NCI-H1694 treated with DMSO at 0.1 percent for 48 hours (cell line): ENCODE measurements around the gene KIAA0319L.

ENCODE experiments used
- DNase-seq: peaks from one replicate; lab custom pipeline; 2025; lab: John Stamatoyannopoulos, UW

Gene KIAA0319L

DNA sequence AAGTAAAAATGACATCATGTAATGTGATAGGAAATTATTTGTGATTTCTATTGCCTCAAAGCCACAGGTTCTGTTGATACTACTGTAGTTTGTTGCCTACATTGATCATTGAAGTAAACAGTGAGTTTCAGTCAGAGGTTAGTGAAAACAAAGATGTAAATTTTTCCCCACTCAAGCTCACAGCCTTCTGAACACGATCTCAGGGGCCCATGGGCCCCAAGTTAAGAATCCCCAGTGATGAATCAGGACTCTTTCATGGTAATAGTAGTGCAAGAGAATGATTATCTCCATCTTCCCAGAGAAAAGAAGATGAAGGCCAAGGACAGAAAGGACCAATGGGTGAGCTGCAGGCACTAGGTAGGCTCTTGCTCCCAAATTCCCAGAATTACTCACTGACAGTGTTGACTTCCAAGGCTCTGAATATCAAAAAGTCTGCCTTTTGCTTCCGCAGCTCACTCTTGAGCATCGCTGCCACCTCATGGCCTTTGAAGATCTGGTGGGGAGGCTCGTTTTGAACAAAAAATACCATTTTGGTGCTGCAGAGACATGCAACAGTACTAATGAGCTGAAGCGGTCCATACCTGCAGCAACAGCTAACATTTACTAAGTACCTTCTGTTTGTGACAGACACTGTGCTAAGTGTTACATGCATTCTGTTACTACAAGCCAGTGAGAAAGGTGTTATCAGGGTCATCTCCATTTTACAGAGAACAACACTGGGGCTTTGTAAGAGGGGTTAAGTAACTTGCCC, 113.3 kb downstream of the KIAA0319L start:
- DNase-seq, result peak; percentile 12

DNA sequence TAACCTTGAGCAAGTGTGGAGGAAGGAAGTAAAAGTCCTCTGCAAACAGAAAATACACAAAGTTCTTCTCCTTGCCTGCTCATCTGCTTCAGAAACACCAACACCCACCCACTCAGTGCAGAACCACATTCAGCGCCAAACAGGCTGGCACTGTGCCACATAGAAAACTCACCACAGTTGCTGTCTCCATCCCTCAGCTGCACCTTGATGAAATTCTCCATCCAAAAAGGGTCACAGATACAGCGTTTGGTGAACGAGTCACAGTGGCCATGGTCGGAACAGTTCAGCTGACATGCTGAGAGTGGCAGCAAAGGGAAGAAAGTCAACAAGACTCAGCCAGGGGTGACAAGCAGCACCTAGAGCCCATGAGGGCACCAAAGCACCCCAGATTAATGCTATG, 114.5 kb downstream of the KIAA0319L start:
- no peak for DNase-seq

DNA sequence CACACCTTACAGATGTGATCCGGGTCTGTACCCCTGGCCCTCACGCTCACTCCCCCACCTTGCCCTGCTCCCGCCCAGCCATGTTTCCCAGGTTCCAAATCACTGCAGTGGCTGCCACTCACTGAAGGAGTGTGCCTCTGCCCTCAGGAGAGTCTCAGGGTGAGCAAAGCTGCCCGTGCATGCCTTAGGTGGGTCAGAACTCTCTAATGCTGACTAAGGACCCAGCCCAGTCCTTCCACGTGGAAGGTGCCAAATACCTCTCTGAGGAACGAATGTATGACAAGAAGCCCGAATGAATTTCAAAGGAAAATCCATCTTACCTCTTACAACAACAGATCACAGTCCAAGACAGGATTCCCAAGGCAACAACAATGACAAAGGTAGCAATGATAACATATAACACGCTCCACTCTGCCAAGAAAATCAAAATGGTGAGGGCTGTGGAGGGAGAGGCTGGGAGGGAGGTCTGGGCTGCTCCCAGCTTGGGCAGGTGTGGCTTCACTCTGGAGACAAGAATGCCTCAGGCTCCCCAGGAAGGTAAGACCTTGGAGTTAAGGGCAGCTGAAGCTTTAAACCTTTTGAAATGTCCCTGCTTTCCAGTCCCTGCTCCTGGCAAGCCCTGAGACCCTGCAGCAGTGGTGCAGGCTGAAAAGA, 115.2 kb downstream of the KIAA0319L start:
- DNase-seq, result no peak

DNA sequence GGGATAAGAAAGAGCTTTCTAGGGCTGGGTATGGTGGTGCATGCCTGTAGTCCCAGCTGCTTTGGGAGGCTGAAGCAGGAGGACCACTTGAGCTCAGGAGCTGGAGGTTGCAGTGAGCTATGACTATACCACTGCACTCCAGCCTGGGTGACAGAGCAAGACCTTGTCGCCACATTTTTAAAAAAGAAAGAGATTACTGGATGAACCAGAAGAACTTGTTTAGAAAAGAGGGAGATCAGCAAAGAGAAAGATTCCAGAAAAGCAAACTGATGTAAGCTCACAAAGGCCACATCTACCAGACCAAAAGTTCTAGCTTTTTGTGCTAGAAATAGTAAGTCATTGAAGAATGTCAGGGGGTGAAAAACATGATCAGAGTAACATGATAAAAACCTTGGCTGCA, 117.6 kb downstream of the KIAA0319L start:
- no peak for DNase-seq

DNA sequence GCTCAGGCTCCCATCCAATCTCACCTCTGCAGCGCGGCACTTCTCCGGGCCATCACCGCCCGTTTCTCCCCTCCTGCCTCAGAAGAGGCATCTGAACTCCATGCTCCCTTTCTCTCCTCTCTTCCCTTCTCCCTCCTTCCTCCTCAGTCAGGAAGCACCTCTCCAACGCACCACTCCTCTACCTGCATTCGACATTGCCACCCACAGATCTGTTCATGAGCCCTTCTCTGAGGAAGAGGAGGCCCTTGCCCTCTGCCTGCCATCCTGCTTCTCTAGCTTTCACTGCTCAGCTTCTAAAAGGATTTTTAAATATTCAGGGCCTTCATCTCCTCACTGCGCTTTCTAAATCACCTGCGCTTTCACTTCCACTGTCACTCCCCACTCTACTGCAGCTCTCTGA, 120.0 kb downstream of the KIAA0319L start:
- DNase-seq, result no peak

DNA sequence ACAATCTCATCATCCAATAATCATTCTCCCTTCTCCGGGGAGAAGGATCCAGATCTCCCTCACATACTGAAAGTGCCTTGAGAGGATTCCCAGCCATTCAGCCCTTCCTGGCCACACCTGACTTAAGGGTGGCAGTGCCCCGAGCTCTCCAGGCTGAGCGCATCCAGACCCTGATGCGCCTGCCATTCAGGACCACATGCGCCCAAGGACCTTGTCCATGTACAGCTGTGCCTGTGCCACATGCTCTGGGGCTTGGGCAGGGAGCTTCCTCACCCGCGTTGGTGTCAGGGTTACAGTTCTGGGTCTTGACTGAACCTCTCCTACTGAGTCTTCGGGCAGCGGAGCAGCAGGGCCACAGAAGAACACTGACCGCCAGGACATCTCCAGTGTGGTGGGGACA, 121.1 kb downstream of the KIAA0319L start:
- no peak for DNase-seq

DNA sequence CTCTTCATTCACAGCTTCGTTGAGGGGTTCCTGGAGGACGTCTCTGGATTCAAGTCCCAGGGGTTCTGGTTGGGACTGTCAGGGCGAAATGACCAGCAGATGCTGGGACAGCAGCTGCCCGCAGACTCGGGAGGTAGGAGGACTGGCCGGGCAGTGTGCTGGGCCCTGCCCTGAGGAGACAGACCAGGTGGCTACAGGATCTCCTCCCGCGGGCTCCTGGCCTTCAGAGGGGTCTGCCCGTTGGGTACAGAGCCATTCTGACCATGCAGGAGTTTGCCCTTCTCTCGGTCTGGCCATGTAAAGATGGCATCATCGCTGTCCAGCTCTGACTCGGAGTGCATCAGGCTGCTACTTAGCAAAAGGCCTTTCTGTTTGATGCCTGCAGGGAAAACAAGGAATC, 122.5 kb downstream of the KIAA0319L start:
- DNase-seq, result no peak

DNA sequence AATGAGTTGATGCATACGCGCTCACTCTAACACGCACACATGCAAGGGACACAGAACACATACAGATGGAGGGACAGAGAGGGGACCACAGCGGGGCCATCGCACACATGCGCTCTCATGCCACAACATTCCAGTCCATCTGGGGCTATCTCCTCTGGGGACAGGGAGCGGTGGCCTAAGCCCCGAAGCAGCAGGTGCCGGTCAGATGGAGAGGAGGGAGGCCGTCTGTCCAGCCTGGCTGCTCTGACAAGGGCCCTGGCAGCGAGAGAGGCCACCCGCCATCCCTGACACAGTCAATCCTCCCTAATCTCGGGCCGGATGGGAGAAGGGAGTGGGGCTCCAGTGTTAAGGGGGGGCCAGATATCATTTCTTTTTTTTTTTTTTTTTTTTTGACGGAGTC, 123.5 kb downstream of the KIAA0319L start:
- DNase-seq, result no peak

DNA sequence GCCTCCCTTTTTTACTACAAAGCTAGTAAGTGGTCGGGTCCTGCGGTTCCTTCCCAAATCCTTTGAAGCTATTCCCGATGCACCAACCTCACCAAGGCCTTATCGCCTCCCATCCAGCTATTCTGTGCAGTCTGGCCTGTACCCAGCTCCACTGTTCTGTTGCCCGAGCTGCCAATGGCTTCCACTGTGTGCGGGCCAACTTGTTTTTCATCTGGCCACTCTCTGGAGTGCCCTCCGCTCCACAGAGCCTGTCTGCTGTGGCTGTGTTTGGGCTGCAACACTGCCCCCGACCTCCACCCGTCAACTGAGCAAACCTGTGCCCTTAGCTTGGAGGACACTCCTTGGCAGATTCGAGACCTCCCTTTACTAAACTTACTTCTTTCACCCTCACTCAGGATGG, 125.0 kb downstream of the KIAA0319L start:
- no peak for DNase-seq

DNA sequence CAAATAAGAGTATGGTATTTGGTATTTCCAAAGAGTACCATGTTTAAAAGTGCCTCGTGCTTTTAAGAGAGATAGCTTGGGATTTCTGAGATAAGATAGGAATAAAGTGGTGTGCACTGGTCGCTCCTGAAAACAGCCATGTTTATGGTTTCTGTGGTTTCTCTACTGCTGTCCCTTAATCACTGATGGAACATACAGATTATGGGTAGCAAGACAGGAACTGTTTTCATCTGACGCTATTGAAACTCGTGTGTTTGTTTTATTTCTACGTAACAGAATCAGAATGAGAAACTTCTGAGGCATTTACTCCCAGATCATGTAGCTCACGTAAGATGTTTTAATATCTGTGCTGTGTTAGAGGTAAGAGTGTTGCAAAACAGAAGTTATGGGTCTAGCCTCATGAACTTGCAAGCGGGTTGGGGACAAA, 126.0 kb downstream of the KIAA0319L start:
- no peak for DNase-seq

DNA sequence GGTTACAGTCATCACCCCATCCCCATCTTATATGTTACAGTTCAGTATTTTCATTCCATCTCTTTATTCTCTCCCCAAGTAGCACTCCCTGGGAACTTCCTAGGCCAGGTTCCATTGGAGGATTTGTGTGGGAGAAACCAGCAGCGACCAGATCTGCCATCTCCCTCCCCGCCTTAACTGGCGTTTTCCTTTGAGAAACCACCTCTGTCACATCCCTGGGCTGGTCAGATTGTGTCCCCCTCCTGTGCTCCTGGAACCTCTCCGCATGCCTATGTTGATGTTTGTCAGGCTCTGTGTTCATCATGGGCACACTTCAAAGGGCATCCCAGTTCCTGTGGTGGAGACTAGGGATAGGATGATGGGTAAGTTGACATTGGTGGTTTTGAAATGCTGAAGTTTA, 126.4 kb downstream of the KIAA0319L start:
- DNase-seq, result no peak

DNA sequence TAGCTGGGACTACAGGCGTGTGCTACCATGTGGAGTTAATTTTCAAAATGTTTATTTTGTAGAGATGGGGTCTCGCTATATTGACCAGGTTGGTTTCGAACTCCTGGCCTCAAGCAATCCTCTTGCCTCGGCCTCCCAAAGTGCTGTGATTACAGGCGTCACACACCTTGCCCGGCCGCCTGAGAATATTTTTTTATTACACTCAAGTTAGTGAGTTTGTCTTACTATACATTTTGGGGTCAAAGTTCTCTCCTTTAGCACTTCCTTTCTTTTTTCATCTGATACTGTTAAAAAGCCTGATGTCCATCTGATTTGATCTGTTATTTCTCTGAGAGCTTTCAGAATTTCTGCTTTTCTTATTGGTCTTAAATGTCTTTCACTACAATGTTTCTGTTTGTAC, 128.8 kb downstream of the KIAA0319L start:
- no peak for DNase-seq

DNA sequence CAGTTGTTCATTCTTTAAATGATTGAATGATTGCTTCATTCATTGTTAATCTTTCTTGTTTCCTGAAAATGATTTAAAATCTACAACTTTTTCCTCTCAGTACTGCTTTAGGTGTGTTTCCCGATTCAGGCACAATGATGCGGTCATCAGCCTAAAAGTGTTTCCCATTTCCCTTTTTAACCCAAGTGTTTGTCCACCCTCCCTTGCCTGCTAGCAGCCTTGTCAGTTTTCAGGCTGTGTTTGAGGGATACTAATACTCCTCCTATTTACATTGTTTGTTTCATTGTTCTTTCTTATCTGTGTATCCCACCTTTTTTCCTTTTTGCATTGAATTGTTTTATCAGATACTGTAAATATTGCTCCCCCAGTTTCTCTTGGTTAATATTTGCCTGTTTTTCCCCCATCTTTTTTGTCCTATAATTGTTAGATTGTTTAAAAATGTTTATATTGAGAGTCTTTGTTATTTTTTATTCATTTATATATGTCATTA, 131.1 kb downstream of the KIAA0319L start:
- no peak for DNase-seq

DNA sequence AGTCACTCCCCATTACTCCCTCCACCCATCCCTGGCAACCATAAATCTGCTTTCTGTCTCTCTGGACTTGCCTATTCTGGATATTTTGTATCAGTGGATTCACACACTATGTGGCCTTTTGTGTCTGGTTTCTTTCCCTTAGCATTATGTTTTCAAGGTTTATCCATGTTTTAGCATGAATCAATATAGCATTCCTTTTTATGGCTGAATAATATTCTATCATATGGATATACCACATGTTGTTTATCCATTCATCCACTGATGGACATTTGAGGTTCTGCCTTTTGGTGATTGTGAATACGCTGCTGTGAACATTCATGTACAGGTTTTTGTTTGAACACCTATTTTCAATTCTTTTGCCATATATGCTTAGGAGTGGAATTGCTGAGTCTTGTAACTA, 148.3 kb downstream of the KIAA0319L start:
- DNase-seq, result no peak

DNA sequence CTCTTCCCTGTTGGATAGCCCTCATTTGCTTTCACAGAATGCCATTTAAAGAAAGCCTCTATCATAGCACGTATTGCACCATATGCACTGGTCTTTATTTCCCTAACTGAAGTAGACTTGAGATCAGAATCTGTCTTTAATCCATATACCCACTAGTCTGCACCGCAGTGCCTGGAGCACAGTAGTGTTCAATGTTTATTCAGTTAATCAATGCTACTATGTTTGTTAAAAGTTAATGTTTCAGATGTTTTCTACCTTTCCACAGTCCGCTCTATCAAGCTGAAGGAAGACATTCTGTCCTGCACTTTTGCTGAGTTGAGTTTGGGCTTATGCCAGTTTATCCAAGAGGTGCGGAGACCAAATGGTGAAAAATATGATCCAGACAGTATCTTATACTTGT, 149.5 kb downstream of the KIAA0319L start:
- no peak for DNase-seq

DNA sequence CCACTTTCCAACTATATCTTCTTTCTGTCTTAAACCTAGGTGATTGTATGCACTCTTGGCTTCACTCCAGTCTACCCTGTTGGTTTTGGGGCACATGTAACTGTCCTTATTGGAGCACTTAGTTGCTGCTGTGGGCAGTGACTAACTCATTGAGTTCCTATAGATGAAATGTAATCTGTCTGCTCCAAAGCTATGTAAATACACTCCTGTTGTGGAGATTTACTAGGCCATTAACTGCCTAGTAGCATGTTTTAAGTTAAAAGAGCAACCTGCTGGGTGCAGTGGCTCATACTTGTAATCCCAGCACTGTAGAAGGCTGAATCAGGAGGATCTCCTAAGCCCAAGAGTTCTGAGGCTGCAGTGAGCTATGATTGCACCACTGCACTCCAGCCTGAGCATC, 151.1 kb downstream of the KIAA0319L start:
- no peak for DNase-seq

DNA sequence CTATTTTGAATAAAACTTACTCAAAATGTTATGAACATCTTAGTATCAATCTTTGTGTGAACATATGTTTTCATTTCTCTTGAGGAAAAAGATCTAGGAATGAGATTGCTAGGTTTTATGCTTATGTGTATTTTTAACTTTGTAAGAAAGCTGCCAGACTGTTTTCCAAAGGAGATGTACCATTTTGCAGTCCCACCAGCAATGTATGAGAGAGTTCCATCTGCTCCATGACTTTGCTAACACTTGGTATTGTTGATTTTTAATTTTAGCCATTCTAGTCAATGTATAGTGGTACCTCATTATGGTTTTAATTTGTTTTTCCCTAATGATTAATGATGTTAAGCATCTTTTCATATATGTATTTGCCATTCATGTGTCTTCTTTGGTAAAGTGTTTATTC, 156.2 kb downstream of the KIAA0319L start:
- DNase-seq, result no peak

DNA sequence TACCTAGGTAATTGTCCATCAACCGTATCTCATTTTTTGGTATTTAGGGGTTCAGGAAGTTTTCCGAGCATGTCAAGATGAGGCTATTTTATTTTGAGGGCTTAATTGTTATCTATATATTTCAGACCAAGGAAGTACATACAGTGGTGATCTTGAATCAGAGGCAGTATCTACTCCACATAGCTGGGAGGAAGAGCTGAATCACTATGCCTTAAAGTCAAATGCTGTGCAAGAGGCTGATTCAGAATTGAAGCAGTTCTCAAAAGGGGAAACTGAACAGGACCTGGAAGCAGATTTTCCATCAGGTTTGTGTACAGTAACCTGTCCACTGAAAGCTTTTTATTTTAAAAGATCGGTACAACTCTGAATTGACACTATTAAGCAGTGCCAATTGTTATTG, 158.5 kb downstream of the KIAA0319L start:
- no peak for DNase-seq

DNA sequence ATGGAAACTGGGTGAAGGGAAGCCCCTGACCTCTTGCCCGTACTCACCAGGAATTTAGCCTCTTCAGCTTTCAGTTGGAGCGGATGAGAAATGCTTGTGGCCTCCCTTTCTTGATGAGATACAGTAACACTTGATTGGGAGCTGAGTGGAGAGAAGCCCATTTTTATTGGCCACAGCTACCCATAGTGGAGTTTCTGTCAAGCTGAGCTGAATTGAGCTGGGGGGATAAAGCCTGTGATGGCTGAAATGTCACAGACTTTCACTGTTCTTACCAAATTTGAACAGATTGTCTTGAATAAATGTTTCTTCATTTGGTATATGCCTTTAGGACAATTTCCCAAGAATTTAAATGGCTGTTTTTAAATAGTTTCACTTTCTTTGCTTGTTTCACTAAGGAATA, 162.8 kb downstream of the KIAA0319L start:
- DNase-seq, result no peak

DNA sequence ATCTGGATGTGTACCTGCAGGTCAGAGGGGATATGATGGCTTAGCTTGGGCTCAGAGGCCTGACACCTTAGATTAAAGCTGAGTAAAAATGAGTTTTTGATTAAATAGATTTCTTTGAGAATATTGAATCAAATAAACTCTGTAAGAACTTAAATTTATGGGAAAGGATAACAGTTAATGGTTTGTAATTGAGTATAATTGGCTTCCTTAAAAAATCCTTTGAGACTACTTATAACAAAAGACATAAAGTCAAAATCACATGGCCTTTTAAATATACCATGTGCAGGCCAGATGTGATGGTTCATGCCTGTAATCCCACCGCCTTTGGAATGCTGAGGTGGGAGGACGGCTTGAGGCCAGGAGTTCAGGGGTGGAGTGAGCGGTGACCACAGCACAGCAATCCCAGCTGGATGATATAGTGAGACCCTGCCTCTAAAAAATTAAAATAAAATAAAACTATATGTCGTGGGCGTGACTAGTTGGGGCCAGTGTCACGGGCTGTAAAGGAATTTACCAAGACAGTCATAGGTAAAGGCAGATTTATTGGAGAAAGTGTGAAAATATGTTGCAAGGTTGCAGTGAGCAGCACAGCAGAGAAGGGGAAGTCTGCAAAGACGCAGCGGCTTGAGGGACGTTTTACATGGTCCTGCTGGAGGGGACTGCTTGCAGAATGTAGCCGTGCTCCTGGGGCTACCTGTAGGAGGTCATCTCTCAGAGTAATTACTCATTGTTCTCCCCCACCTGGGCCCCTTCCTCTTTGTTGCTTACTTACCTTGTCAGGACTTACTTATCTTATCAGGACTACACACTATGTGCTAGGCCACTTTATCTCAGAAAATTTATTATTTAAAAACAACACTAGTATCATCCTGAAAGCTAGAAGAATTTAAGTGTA, 166.4 kb downstream of the KIAA0319L start:
- DNase-seq, result no peak

DNA sequence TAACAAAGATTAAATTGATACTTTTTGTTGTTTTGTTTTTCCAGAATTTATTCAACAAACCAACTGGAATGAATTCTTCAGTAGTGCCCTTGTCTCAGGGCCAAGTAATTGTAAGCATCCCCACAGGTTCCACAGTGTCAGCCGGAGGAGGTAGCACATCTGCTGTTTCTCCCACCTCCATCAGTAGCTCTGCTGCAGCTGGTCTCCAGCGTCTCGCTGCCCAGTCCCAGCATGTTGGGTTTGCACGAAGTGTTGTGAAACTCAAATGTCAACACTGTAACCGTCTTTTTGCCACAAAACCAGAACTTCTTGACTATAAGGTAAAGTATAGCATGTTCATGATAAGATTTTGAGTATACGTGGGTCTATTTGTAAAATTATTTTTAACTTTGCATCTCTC, 170.2 kb downstream of the KIAA0319L start:
- no peak for DNase-seq

DNA sequence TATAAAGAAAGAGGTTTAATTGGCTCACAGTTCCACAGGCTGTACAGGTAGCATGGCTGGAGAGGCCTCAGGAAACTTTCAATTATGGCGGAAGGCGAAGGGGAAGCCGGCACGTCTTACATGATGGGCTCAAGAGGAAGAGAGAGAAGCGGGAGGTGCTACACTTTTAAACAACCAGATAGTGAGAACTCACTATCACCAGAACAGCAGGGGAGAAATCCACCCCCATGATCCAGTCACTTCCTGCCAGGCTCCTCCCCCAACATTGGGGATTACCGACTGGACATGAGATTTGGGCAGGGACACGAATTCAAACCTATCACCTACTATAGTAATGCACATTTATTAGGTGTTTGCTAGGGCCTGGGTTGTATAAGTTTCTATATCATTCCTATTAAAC, 170.9 kb downstream of the KIAA0319L start:
- no peak for DNase-seq
